A549 treated with GW870086 at 1 μM for 4 hours (cell line): ENCODE measurements around the gene PCOLCE2. TPM values are rescaled to one million over a fixed set of nuclear protein-coding genes. Genes with fewer than 3 reads are reported as not detected.

ENCODE experiments used
- total RNA-seq: library from RNA; stranded (reverse); fragments of 200-300 nt; extraction: Qiagen RNA extraction; gene quantifications from 5 replicates; pipeline ENCODE4 v1.2.3, GENCODE V29; 2022; ENCODE audit warnings: low read depth

The PCOLCE2 gene
- total RNA-seq = 28.4 to 34.4 TPM (median 29.1 TPM) in 5 replicates

GRCh38 chr3:142888481-142889211, at the start of gene PCOLCE2:
Gene PCOLCE2, minus strand, starts transcription at chr3:142889083. Its CDS starts 187 bp downstream, at chr3:142888896.

Other genes starting within 250 kb of the PCOLCE2 start
- 4.7 to 9.8 TPM (median 8.4 TPM) in 5 replicates for gene TRPC1, start 165.0 kb downstream of the PCOLCE2 start, total RNA-seq
- 2.8 to 3.5 TPM (median 3.1 TPM) in 5 replicates for gene PAQR9, start 74.6 kb upstream of the PCOLCE2 start, total RNA-seq
- gene U2SURP, start 112.5 kb upstream of the PCOLCE2 start, total RNA-seq = 65.8 to 101 TPM (median 90.7 TPM) in 5 replicates
- gene CHST2, start 230.7 kb upstream of the PCOLCE2 start, total RNA-seq = 0.57 to 0.86 TPM (median 0.60 TPM) in 5 replicates